Natural killer cell treated with Interleukin-12 subunit alpha and Interleukin-12 subunit beta and Interleukin-15 and Interleukin-18, amount 100 ng/mL, for 72 hours (primary cell): ENCODE results near the gene SLC35F3. TPM values are rescaled to one million over a fixed set of nuclear protein-coding genes. Genes with fewer than 3 reads are reported as not detected.
A peak's percentile ranks its signal among the peaks of the same experiment; 100 is the strongest.
"Not testable (repeated sequence)": the region's sequence is repeated elsewhere in the genome, so short reads cannot be mapped to it uniquely, and the experiment has no call there.

Experiments
- ATAC-seq, 2 donors: fragments of 150-1000 bp; cut with Tn5 transposase in 1 of 2; sonication (Bioruptor Pico), chemical (Tn5 transposase) in 1 of 2; 2 replicates each; pipeline ENCODE4 v1.10.0; 2021
- DNase-seq: peaks from one replicate; pipeline ENCODE4 v3.0.0; 2022; ENCODE audit warnings: low spot score
- H3K27ac Mint-ChIP-seq, 2 donors: 1 replicate in 1 of 2; 2 replicates in 1 of 2; pipeline ENCODE4 v1.8.0; 2022; ENCODE audit warnings: mixed read lengths in 2 of 2, mild to moderate bottlenecking in 1 of 2, moderate library complexity in 1 of 2
- H3K27me3 Mint-ChIP-seq, 2 donors: 1 replicate in 1 of 2; 2 replicates in 1 of 2; pipeline ENCODE4 v1.8.0; 2022; ENCODE audit warnings: mixed read lengths in 2 of 2
- H3K36me3 Mint-ChIP-seq: one replicate; pipeline ENCODE4 v1.8.0; 2022; ENCODE audit warnings: mixed read lengths
- H3K4me1 Mint-ChIP-seq, 2 donors: 1 replicate in 1 of 2; 2 replicates in 1 of 2; pipeline ENCODE4 v1.8.0; 2022; ENCODE audit warnings: low read depth in 2 of 2, mixed read lengths in 2 of 2, mild to moderate bottlenecking in 1 of 2
- H3K4me3 Mint-ChIP-seq: one replicate; pipeline ENCODE4 v1.8.0; 2022; ENCODE audit warnings: mixed read lengths
- H3K9me3 Mint-ChIP-seq: 2 replicates; pipeline ENCODE4 v1.8.0; 2022; ENCODE audit warnings: mixed read lengths
- total RNA-seq, 2 donors: library from RNA; stranded (reverse); gene quantifications; one replicate each; pipeline ENCODE4 v1.2.3, GENCODE V29; 2022

The SLC35F3 gene
- total RNA-seq, 2 donors from 2014 or later, result 0.14 to 0.56 TPM

DNA sequence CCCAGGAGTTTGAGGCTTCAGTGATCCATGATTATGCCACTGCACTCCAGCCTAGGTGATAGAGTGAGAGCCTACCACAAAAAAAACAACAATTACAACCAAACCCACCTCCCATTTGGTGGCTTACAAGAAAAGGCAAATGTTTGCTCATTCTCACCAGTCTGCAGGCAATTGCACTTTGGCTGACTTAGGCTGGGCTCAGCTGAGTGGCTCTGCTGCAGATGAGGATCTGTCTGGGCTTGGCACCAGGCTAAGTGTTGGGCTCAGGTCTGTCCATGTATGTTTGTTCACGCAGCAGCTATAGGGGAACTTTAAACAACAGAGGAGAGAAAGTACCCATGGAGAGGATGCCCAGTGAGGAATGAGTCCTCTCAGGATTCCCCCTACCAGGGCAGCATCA, 440.8 kb downstream of the SLC35F3 start:
- Mint-ChIP-seq H3K27me3 (peaks cover 25 to 32% of the 10 kb centered on the region in 2 donors), H3K4me3 (no peak overlapping the region), H3K36me3 (no peaks in the 10 kb centered on the region), H3K27ac (no peak overlapping the region), H3K4me1 (no peaks in the 10 kb centered on the region), H3K9me3 (peaks cover 1% of the 10 kb centered on the region)
- DNase-seq, result no peak
- no peak for ATAC-seq

DNA sequence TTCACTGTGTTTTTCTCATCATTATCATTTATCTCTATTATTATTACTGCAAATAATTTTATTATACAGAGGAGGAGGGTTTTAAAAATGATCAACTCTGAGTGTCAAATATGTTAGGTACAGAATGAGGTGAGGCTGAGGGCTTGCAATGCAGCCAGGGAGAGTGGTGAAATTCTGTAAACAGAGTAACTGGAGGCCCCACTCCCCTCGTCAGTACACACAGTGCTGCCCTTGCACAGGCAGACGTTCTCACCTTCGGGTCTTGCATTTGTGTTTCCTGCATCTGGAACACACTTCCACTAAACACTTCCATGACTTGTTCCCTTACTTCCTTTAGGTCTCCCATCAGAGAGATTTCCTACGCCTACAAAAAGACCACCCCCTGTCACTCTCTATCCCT, 444.5 kb downstream of the SLC35F3 start:
- Mint-ChIP-seq H3K9me3 (no peaks in the 10 kb centered on the region), H3K4me3 (no peak overlapping the region), H3K27ac (no peak overlapping the region), H3K4me1 (no peaks in the 10 kb centered on the region), H3K27me3 (peaks cover 24 to 39% of the 10 kb centered on the region in 2 donors), H3K36me3 (no peaks in the 10 kb centered on the region)
- DNase-seq (no peak), ATAC-seq (no peak)

DNA sequence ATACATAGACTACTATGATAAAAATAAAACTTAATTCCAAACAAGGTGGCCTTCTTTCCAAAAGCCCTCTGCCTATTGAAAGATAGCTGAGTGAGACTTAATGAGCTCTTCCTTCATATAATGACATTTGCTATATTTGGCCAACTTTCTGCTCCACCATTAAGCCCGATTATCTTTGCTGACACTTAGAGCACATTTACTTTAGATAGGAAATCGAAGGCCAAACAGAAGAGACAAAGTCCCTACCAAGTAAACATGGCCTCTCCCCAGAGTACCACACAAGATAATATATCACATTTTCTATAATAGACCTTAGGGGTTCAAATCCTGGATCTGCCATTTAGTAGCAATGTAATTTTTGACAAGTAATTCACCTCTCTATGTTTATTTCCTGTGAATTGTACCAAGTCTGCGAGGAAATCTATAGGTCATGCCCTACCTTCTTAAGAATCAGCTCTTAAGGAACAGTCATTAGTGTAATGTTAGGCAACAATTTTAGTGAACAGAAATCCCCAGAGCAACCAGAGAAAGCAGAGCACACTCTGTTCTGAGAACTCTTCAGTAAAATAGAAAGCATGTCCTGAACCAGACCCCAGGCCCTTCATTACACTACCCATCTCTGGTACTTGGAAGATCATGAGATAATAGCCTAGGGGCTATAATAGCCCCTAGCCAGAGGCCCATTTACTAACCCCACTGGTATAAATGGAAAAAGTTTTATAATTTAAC, 451.5 kb downstream of the SLC35F3 start:
- Mint-ChIP-seq H3K4me1 (peaks cover 0 to 6% of the 10 kb centered on the region in 2 donors), H3K36me3 (no peaks in the 10 kb centered on the region), H3K9me3 (no peaks in the 10 kb centered on the region), H3K27ac (peak overlapping the region; percentile 53 to 57), H3K4me3 (peak overlapping the region; percentile 38), H3K27me3 (peaks cover 23 to 38% of the 10 kb centered on the region in 2 donors)
- ATAC-seq (peak; percentile 71 to 73), DNase-seq (no peak)

DNA sequence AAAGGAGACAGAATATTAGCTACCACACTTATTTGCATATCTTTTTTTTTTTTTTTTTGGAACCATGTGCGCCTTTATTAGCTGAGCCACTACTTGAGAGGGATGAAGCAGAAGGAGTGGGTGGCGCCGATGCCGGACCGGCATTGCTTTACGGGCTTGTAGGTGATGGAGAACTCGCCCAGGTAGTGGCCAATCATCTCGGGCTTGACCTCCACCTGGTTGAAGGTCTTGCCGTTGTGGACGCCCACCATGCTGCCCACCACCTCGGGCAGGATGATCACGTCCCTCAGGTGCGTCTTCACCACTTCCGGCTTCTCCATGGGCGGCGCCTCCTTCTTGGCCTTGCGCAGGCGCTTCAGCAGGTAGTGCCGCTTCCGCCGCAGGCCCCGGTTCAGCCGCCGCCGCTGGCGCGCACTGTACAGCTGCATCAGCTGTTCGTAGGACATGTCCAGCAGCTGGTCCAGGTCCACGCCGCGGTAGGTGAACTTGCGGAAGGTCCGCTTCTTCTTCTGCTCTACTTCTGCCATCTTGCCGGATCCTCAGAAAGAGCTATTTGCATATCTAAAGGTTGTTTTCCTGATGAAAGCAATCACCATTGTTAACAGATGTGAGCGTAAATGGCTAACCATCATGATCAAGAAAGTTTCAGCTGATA, 452.3 kb downstream of the SLC35F3 start:
- not testable (repeated sequence) for H3K9me3 Mint-ChIP-seq, H3K36me3 Mint-ChIP-seq, DNase-seq, H3K4me1 Mint-ChIP-seq
- Mint-ChIP-seq H3K4me3 (peak overlapping the region; percentile 38), H3K27me3 (peaks cover 20 to 31% of the 10 kb centered on the region in 2 donors), H3K27ac (peak overlapping the region; percentile 57 to 65)
- ATAC-seq, result peak; percentile 49 to 78

DNA sequence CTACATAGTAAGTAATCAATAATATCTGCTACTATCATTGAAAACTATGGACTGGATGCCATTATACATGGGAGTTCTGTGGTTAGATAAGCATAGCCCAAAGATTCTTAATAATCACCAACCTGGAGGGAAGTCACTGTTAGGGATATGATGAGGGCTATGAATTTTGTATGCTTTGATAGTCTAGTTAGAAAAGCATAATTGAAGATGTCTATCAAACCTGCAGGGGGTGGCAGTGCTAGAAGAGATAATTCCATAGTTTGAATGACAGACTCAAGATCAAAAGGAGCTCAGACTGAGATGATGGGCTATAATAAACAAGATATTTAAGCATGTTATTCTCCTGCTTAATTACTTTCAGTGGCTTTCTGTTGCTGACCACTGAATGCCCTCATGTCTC, 453.4 kb downstream of the SLC35F3 start:
- Mint-ChIP-seq H3K27ac (peak overlapping the region; percentile 57 to 65), H3K4me1 (peaks cover 0 to 6% of the 10 kb centered on the region in 2 donors), H3K9me3 (no peaks in the 10 kb centered on the region), H3K27me3 (peaks cover 19 to 25% of the 10 kb centered on the region in 2 donors), H3K4me3 (no peak overlapping the region), H3K36me3 (no peaks in the 10 kb centered on the region)
- DNase-seq, result no peak
- ATAC-seq, result no peak

DNA sequence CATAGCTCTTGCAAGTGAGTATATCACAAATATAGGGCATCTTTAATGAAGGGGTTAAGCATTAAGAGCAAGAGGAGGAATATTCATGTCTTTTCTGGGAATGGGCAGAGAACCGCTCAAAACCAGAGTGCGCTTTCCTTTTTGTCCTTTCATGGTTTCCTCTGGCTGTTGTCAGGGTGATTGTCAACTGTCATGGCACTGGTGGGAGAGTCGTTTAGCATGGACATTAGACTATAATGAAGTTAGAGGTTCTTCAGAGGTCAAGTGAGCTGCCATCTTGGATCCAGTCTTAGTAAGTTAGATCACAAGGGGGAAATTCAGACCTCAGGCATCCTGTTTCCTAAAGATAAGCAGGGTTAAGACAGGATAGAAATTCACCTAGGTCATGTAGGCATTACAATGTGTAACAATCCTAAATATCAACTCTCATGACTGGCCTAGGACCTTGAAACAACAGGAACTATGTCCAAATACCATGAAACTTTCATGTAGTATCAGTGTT, 456.7 kb downstream of the SLC35F3 start:
- ATAC-seq, result no peak
- Mint-ChIP-seq H3K27ac (no peak overlapping the region), H3K4me1 (peaks cover 0 to under 1% of the 10 kb centered on the region in 2 donors), H3K36me3 (no peaks in the 10 kb centered on the region), H3K9me3 (no peaks in the 10 kb centered on the region), H3K27me3 (peaks cover 9 to 12% of the 10 kb centered on the region in 2 donors), H3K4me3 (no peak overlapping the region)
- DNase-seq, result no peak

DNA sequence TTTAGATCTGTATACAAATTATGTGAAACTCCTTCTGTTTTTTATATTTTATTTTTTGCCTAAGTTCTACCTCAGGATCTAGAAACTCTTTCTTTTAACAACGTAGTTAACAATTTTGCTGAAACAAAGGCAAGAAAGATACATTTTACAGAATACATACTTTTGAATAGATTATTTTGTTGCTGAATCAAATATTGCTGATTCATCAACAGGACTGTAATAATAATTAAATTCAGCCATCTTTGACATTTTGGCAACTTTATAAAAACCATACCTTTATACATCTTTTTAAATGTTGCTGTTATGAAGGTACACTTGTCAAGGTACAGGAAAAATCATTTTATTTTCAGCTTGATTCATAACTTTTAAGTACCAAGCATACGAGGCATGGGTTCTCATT, 458.1 kb downstream of the SLC35F3 start:
- peaks cover 9 to 12% of the 10 kb centered on the region in 2 donors for H3K27me3 Mint-ChIP-seq
- H3K4me3 Mint-ChIP-seq, result no peak overlapping the region
- H3K27ac Mint-ChIP-seq, result no peak overlapping the region
- H3K9me3 Mint-ChIP-seq, result no peaks in the 10 kb centered on the region
- DNase-seq, result no peak
- no peaks in the 10 kb centered on the region for H3K36me3 Mint-ChIP-seq
- H3K4me1 Mint-ChIP-seq, result no peaks in the 10 kb centered on the region
- no peak for ATAC-seq

DNA sequence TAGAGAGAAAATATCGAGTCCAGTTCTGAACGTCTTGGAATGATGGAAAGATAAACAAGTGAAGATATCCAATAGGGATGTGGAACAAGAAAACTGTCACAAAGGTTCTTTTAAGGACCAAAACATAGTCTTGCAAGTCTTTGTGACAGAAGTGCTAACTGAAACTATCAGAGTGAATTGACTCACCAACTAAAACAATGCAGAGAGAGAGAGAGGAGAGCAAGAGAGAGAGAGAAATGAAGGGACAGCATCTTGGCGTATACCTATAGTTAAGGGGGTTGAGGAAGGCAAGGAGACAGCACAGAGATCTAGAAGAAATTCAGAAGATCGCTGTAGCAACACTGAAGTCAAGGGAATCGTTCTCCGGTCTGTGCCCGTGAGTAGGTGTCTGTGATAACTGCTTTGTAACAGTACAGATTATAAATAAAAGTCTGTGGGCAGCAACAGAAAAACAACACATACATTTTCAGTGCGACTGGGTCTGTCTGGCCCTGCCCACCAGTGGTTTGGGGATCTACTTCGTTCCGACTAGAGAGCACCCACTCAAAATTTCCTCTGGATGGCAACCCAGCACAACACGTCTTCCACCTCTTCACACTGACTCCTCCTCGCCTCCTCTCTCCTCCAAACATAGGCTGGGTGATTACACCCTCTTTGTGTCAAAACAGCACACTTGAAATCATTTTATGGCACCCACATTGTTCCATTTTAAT, 464.0 kb downstream of the SLC35F3 start:
- peak overlapping the region; percentile 21 for H3K4me3 Mint-ChIP-seq
- peaks cover 4% of the 10 kb centered on the region for H3K36me3 Mint-ChIP-seq
- DNase-seq (no peak), ATAC-seq (no peak)
- H3K9me3 Mint-ChIP-seq, result no peaks in the 10 kb centered on the region
- H3K4me1 Mint-ChIP-seq, result peaks cover 16 to 25% of the 10 kb centered on the region in 2 donors
- H3K27ac Mint-ChIP-seq, result no peak overlapping the region
- peaks cover 6 to 13% of the 10 kb centered on the region in 2 donors for H3K27me3 Mint-ChIP-seq

DNA sequence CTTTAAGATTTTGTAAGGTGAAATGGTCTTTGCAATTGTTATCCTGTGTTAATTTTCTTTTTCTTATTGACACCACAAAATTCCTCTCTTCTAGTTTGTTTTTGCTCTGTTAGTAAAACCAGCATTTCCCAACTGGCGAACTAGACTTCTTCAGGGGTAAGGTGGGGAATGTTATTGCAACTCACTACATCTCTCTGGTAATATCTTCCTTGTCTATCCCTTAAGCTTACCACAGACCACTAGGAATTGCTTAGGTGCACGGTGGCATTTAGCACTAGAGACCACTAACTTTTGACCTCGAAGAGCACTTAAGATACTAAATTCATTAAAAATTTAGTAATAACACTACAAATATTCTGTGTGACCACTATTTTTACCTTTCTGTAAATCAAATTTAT, 464.6 kb downstream of the SLC35F3 start:
- H3K4me1 Mint-ChIP-seq, result peaks cover 17 to 31% of the 10 kb centered on the region in 2 donors
- H3K27ac Mint-ChIP-seq, result no peak overlapping the region
- DNase-seq, result no peak
- no peak for ATAC-seq
- H3K27me3 Mint-ChIP-seq, result peaks cover 6 to 13% of the 10 kb centered on the region in 2 donors
- H3K9me3 Mint-ChIP-seq, result no peaks in the 10 kb centered on the region
- H3K4me3 Mint-ChIP-seq, result no peak overlapping the region
- peaks cover 4% of the 10 kb centered on the region for H3K36me3 Mint-ChIP-seq

DNA sequence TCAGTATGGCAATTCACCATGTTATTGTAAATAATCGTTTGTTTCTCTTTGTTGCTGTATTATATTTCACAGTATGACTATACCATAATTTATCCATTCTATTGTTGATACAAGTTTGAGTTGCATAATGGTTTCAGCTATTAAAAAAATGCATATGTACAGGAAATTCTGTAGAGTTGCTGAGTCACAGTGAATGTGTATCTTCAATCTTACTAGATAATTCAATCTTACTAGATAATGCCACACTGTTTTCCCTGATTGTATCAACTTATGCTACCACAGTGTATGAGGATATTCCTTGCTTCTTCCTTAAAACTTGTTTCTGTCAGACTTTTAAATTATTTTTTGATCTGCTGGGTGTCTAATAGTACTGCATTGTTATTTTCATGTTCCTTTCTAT, 465.3 kb downstream of the SLC35F3 start:
- peaks cover 24 to 37% of the 10 kb centered on the region in 2 donors for H3K4me1 Mint-ChIP-seq
- H3K36me3 Mint-ChIP-seq, result peaks cover 9% of the 10 kb centered on the region
- H3K4me3 Mint-ChIP-seq, result peak overlapping the region; percentile 6
- DNase-seq (no peak), ATAC-seq (no peak)
- no peak overlapping the region for H3K27ac Mint-ChIP-seq
- H3K9me3 Mint-ChIP-seq, result no peaks in the 10 kb centered on the region
- H3K27me3 Mint-ChIP-seq, result peaks cover 6 to 13% of the 10 kb centered on the region in 2 donors

DNA sequence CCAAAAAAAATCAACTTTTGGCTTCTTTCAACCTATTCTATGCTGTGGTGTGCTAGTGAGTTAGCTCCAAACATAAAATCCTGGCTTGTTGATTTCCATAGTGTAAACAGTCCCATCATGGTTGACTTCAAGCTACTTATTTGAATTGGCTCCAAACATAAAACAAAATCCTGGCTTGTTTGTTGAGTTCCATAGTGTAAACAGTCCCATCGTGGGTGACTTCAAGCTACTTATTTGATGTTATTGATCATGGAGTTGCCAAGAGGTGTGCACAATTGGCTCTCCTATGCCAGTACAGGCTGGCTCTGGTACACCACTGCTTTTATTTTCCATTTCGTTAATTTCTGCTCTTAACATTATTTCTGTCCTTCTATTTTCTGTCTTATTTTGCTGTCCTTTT, 466.9 kb downstream of the SLC35F3 start:
- H3K4me1 Mint-ChIP-seq, result peaks cover 29 to 44% of the 10 kb centered on the region in 2 donors
- DNase-seq (no peak), ATAC-seq (no peak)
- peaks cover 6 to 13% of the 10 kb centered on the region in 2 donors for H3K27me3 Mint-ChIP-seq
- H3K4me3 Mint-ChIP-seq, result peak overlapping the region; percentile 90
- H3K9me3 Mint-ChIP-seq, result no peaks in the 10 kb centered on the region
- peaks cover 14% of the 10 kb centered on the region for H3K36me3 Mint-ChIP-seq
- H3K27ac Mint-ChIP-seq, result no peak overlapping the region

DNA sequence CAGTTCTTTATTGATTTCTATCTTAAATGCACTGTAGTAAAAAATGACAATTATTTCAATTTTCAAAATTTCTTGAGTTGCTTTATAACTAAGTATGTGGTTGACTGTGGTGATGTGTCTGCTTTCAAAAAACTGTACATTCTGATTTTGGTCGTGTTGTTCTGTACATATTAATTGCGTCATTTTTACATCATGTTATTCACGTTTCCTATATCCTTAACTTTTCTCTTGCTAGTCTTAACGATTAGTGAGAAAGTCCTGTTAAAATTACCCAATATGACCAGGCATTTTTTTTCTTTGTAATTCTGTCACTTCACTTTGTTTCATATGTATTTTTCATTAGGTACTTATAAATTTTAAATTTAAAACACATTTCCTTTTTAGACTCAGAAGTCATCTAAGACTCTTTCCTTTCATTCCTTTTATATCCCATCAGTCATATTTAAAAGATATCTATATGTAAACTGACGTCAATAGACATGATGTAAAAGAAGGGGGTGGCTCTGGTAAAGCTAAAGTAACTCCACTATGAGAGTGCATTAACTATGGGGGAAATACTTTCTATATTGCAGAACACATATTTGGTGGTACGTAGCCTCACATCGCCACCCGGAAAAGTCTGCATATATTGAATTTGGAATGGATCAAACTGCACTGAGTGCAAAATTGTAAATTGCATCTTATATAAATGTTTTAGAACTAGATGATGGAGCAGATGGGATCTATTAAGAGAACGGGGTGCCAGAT, 467.7 kb downstream of the SLC35F3 start:
- Mint-ChIP-seq H3K36me3 (peaks cover 19% of the 10 kb centered on the region), H3K27ac (peak overlapping the region; percentile 98 to 100), H3K27me3 (peaks cover 6 to 13% of the 10 kb centered on the region in 2 donors), H3K4me3 (peak overlapping the region; percentile 90), H3K9me3 (no peaks in the 10 kb centered on the region), H3K4me1 (peaks cover 33 to 47% of the 10 kb centered on the region in 2 donors)
- DNase-seq, result no peak
- ATAC-seq, result no peak
